ENCODE results near the gene IPO8.

The IPO8 gene

GRCh38 chr12:30695199-30696102, at the start of gene IPO8:
TSS of gene IPO8 (minus strand) at chr12:30695869. CDS start at chr12:30695647, 222 bp downstream.
- DNase-seq: peak; percentile 87

GRCh38 chr12:30744321-30744720, 48.7 kb upstream of the IPO8 start:
- DNase-seq: no peak

GRCh38 chr12:30740274-30740673, 44.6 kb upstream of the IPO8 start:
- no peak for DNase-seq

GRCh38 chr12:30739020-30739419, 43.4 kb upstream of the IPO8 start:
- DNase-seq: no peak

- DNase-seq: no peak
Measured at GRCh38 chr12:30732954-30733637, 37.4 kb upstream of the IPO8 start.

- no peak for DNase-seq
Measured at GRCh38 chr12:30730011-30730410, 34.3 kb upstream of the IPO8 start.

- DNase-seq: no peak
Measured at GRCh38 chr12:30729547-30729946, 33.9 kb upstream of the IPO8 start.

GRCh38 chr12:30726647-30727046, 31.0 kb upstream of the IPO8 start:
- no peak for DNase-seq

- no peak for DNase-seq
Measured at GRCh38 chr12:30725739-30726138, 30.1 kb upstream of the IPO8 start.

- DNase-seq: no peak
Measured at GRCh38 chr12:30719060-30719459, 23.4 kb upstream of the IPO8 start.

GRCh38 chr12:30707613-30708342, 12.1 kb upstream of the IPO8 start:
- DNase-seq: no peak

- DNase-seq: no peak
Measured at GRCh38 chr12:30706476-30706875, 10.8 kb upstream of the IPO8 start.

GRCh38 chr12:30701056-30701455, 5.4 kb upstream of the IPO8 start:
- DNase-seq: no peak

GRCh38 chr12:30700216-30700900, 4.7 kb upstream of the IPO8 start:
- DNase-seq: no peak

- DNase-seq: no peak
Measured at GRCh38 chr12:30698346-30698745, 2.7 kb upstream of the IPO8 start.

- no peak for DNase-seq
Measured at GRCh38 chr12:30696943-30697342, 1.3 kb upstream of the IPO8 start.

GRCh38 chr12:30696486-30696885, 817 bp upstream of the IPO8 start:
- no peak for DNase-seq

GRCh38 chr12:30696103-30696408, 387 bp upstream of the IPO8 start:
- DNase-seq: no peak

- DNase-seq: peak; percentile 8
Measured at GRCh38 chr12:30694412-30695198, 1.1 kb downstream of the IPO8 start.

- no peak for DNase-seq
Measured at GRCh38 chr12:30692470-30692869, 3.2 kb downstream of the IPO8 start.

- DNase-seq: no peak
Measured at GRCh38 chr12:30691122-30691879, 4.4 kb downstream of the IPO8 start.
